ENCODE measurements around the gene GCSAM. TPM values are rescaled to one million over a fixed set of nuclear protein-coding genes. Genes with fewer than 3 reads are reported as not detected.

The GCSAM gene
- total and polyA plus RNA-seq, 2 experiments from 2014 or later: 1.7 TPM; not detected in 1

- no peak for TF ChIP-seq CTCF (IDR thresholded peaks at IDR 0.05; ENCODE audit: low read depth, low read length)
- no peaks in the 10 kb centered on the region for H3K27me3 ChIP-seq
- no peak overlapping the region for H3K27ac ChIP-seq
- peaks cover 10% of the 10 kb centered on the region for H3K4me1 ChIP-seq (ENCODE audit: low read depth)
- H3K36me3 ChIP-seq: peaks cover 6% of the 10 kb centered on the region
- DNase-seq (ENCODE audit: low read depth in 1 of 2, low spot score in 1 of 2): no peak
- no peak overlapping the region for H3K4me3 ChIP-seq
- H3K9me3 ChIP-seq (ENCODE audit: low read depth): no peaks in the 10 kb centered on the region
These were observed 15.0 kb downstream of the GCSAM start for GRCh38 chr3:112117841-112118571.

- DNase-seq (ENCODE audit: low read depth in 1 of 2, low spot score in 1 of 2): no peak
- Histone ChIP-seq H3K27me3 (no peaks in the 10 kb centered on the region), H3K36me3 (peaks cover 6% of the 10 kb centered on the region), H3K27ac (no peak overlapping the region), H3K4me3 (no peak overlapping the region), H3K9me3 (ENCODE audit: low read depth) (no peaks in the 10 kb centered on the region), H3K4me1 (ENCODE audit: low read depth) (peaks cover 10% of the 10 kb centered on the region)
- TF ChIP-seq CTCF (IDR thresholded peaks at IDR 0.05; ENCODE audit: low read depth, low read length): no peak
These were observed 15.6 kb downstream of the GCSAM start for GRCh38 chr3:112117415-112117814.

- Histone ChIP-seq H3K9me3 (ENCODE audit: low read depth) (no peaks in the 10 kb centered on the region), H3K27ac (no peak overlapping the region), H3K27me3 (no peaks in the 10 kb centered on the region), H3K4me3 (no peak overlapping the region), H3K36me3 (peaks cover 6% of the 10 kb centered on the region), H3K4me1 (ENCODE audit: low read depth) (peaks cover 10% of the 10 kb centered on the region)
- no peak for TF ChIP-seq CTCF (IDR thresholded peaks at IDR 0.05; ENCODE audit: low read depth, low read length)
- DNase-seq (ENCODE audit: low read depth in 1 of 2, low spot score in 1 of 2): no peak
These were observed 16.3 kb downstream of the GCSAM start for GRCh38 chr3:112116748-112117186.

- H3K27ac ChIP-seq: no peak overlapping the region
- no peaks in the 10 kb centered on the region for H3K9me3 ChIP-seq (ENCODE audit: low read depth)
- H3K4me1 ChIP-seq (ENCODE audit: low read depth): peaks cover 10% of the 10 kb centered on the region
- no peak for TF ChIP-seq CTCF (IDR thresholded peaks at IDR 0.05; ENCODE audit: low read depth, low read length)
- DNase-seq (ENCODE audit: low read depth in 1 of 2, low spot score in 1 of 2): no peak
- no peak overlapping the region for H3K4me3 ChIP-seq
- peaks cover 6% of the 10 kb centered on the region for H3K36me3 ChIP-seq
- no peaks in the 10 kb centered on the region for H3K27me3 ChIP-seq
These were observed 17.2 kb downstream of the GCSAM start for GRCh38 chr3:112115806-112116383.

- H3K9me3 ChIP-seq (ENCODE audit: low read depth): no peaks in the 10 kb centered on the region
- no peak overlapping the region for H3K27ac ChIP-seq
- TF ChIP-seq CTCF (IDR thresholded peaks at IDR 0.05; ENCODE audit: low read depth, low read length): no peak
- peaks cover 6% of the 10 kb centered on the region for H3K36me3 ChIP-seq
- H3K27me3 ChIP-seq: no peaks in the 10 kb centered on the region
- peaks cover 10% of the 10 kb centered on the region for H3K4me1 ChIP-seq (ENCODE audit: low read depth)
- H3K4me3 ChIP-seq: no peak overlapping the region
- no peak for DNase-seq (ENCODE audit: low read depth in 1 of 2, low spot score in 1 of 2)
These were observed 17.8 kb downstream of the GCSAM start for GRCh38 chr3:112115161-112115739.

All from cardiac muscle cell (in vitro differentiated cells and primary cell).